WTC11 (cell line): Measurements from ENCODE around the gene ATP5F1A. TPM values are rescaled to one million over a fixed set of nuclear protein-coding genes. Genes with fewer than 3 reads are reported as not detected.

Source experiments
- ATAC-seq: fragments of 200-7000 bp; cut with Tn5 transposase; 2 replicates; pipeline ENCODE4 v1.10.0; 2021; ENCODE audit warnings: mild to moderate bottlenecking, moderate library complexity
- CTCF ChIA-PET: fragments of 300-600 bp; sonication (Branson Sonifier 250); formaldehyde crosslinking; loops from one replicate; lab custom pipeline; 2021; ENCODE audit warnings: antibody characterized with exemption; lab: Charles Lee
- POLR2A ChIA-PET: fragments of 350-600 bp; sonication (Branson Sonifier 250); formaldehyde crosslinking; loops from one replicate; lab custom pipeline; 2021; ENCODE audit warnings: antibody characterized with exemption; lab: Charles Lee
- DNase-seq: peaks from one replicate; pipeline ENCODE4 v3.0.0; 2021; ENCODE audit warnings: low spot score
- H3K27ac Mint-ChIP-seq: 2 replicates; pipeline ENCODE4 v1.8.0; 2021; ENCODE audit warnings: mixed read lengths
- H3K27me3 Mint-ChIP-seq: 2 replicates; pipeline ENCODE4 v1.8.0; 2021; ENCODE audit warnings: low read depth, mild to moderate bottlenecking, moderate library complexity, mixed read lengths
- H3K36me3 Mint-ChIP-seq: 2 replicates; pipeline ENCODE4 v1.8.0; 2021; ENCODE audit warnings: mixed read lengths
- H3K4me1 Mint-ChIP-seq: 2 replicates; pipeline ENCODE4 v1.8.0; 2022; ENCODE audit warnings: mixed read lengths
- H3K4me3 Mint-ChIP-seq: 2 replicates; pipeline ENCODE4 v1.8.0; 2021; ENCODE audit warnings: mild to moderate bottlenecking, moderate library complexity, mixed read lengths
- H3K9me3 Mint-ChIP-seq: 2 replicates; pipeline ENCODE4 v1.8.0; 2021; ENCODE audit warnings: mixed read lengths
- AFF4 ChIP-seq: sonication (generic); formaldehyde crosslinking; IDR thresholded peaks from 2 replicates; pipeline ENCODE4 v1.8.1; 2023; ENCODE audit warnings: mild to moderate bottlenecking, missing genetic modification reagents, borderline replicate concordance
- EMX1 ChIP-seq: fragments of 250-450 bp; sonication (Bioruptor Pico); IDR thresholded peaks from 2 replicates; pipeline ENCODE4 v1.8.0; 2021; ENCODE audit warnings: mild to moderate bottlenecking
- ESRRA ChIP-seq: sonication (generic); formaldehyde crosslinking; IDR thresholded peaks from 2 replicates; pipeline ENCODE4 v1.8.1; 2022; ENCODE audit warnings: mild to moderate bottlenecking, missing genetic modification reagents, borderline replicate concordance
- GRHL2 ChIP-seq: fragments of 250-450 bp; sonication (Bioruptor Pico); IDR thresholded peaks from 2 replicates; pipeline ENCODE4 v1.8.0; 2022; ENCODE audit warnings: mild to moderate bottlenecking, moderate library complexity; ENCODE audit not compliant: insufficient replicate concordance, severe bottlenecking
- KAT7 ChIP-seq: sonication (generic); formaldehyde crosslinking; IDR thresholded peaks from 2 replicates; pipeline ENCODE4 v1.8.1; 2023; ENCODE audit warnings: missing genetic modification reagents, mild to moderate bottlenecking, borderline replicate concordance
- PRDM15 ChIP-seq: sonication (generic); formaldehyde crosslinking; IDR thresholded peaks from 2 replicates; pipeline ENCODE4 v1.8.0; 2022; ENCODE audit warnings: missing genetic modification reagents
- RORB ChIP-seq: fragments of 250-450 bp; sonication (Bioruptor Pico); IDR thresholded peaks from 2 replicates; pipeline ENCODE4 v1.9.0; 2021; ENCODE audit warnings: mild to moderate bottlenecking
- TEAD4 ChIP-seq: sonication (generic); formaldehyde crosslinking; IDR thresholded peaks from 2 replicates; pipeline ENCODE4 v1.8.0; 2022; ENCODE audit warnings: mild to moderate bottlenecking, missing genetic modification reagents
- ZNF396 ChIP-seq: fragments of 250-450 bp; sonication (Bioruptor Pico); IDR thresholded peaks from 2 replicates; pipeline ENCODE4 v1.8.0; 2021; ENCODE audit warnings: mild to moderate bottlenecking, moderate library complexity, borderline replicate concordance
- total RNA-seq: library from RNA; stranded (reverse); gene quantifications from 3 replicates; pipeline ENCODE4 v1.2.3, GENCODE V29; 2021
- TF ChIP-seq, protein P1 (sequence below): sonication (generic); formaldehyde crosslinking; IDR thresholded peaks from 2 replicates; pipeline ENCODE4 v1.8.0; 2023; ENCODE audit warnings: mild to moderate bottlenecking, missing genetic modification reagents

Gene ATP5F1A
- total RNA-seq, 1 experiment from 2014 or later, result 825 TPM

DNA sequence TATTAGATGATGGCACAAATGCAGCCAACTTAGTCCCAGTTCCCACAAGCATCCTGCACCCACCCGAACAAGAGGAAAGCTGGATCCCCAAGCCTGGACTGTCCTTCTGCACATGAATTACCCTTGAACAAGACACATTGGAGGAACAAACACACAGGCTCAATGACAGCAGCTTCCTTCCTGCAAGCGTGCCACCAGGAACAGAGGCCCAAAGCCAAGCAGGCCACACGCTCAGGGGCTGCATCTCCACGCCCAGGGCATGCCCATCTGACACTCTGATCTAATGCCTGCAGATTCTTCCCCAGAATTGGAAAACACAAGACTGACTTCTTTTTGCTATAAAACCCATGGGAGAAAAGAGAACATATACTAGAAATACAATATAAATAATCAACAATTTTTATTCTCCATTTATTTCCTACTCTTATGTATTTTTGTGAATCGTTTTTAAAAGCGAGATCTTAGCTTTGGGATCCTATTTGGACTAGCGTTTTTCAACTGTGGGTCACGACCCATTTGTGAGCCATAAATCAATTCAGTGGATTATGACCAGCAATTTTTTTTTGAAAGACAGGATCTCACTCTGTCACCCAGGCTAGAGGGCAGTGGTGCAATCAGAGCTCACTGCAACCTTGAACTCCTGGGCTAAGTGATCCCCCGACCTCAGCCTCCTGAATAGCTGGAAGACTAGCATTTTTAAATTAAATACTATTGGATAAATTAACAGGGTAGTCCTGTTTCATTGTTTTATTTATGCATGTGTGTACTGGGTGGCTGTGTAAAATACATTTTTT is 60.4 kb downstream of the ATP5F1A start:
- CTCF ChIA-PET, result interaction anchor here (0.6 kb wide), 1 partner anchor 515 kb away, joined by 3 read pairs; no protein-coding TSS in a partner anchor
- no peak overlapping the region for H3K27ac Mint-ChIP-seq

More for the DNA sequence above, 60.4 kb downstream of the ATP5F1A start:
- H3K9me3 Mint-ChIP-seq, result no peaks in the 10 kb centered on the region
- no peaks in the 10 kb centered on the region for H3K36me3 Mint-ChIP-seq
- H3K4me3 Mint-ChIP-seq, result no peak overlapping the region
- POLR2A ChIA-PET, result no interaction called here
- DNase-seq, result no peak
- no peak for TF ChIP-seq ESRRA (CRISPR knock-in tag)
- TF ChIP-seq KAT7 (CRISPR knock-in tag), result no peak
- TF ChIP-seq GRHL2 (CRISPR knock-in tag), result no peak
- TF ChIP-seq EMX1 (CRISPR knock-in tag), result no peak
- TF ChIP-seq, protein P1, sequence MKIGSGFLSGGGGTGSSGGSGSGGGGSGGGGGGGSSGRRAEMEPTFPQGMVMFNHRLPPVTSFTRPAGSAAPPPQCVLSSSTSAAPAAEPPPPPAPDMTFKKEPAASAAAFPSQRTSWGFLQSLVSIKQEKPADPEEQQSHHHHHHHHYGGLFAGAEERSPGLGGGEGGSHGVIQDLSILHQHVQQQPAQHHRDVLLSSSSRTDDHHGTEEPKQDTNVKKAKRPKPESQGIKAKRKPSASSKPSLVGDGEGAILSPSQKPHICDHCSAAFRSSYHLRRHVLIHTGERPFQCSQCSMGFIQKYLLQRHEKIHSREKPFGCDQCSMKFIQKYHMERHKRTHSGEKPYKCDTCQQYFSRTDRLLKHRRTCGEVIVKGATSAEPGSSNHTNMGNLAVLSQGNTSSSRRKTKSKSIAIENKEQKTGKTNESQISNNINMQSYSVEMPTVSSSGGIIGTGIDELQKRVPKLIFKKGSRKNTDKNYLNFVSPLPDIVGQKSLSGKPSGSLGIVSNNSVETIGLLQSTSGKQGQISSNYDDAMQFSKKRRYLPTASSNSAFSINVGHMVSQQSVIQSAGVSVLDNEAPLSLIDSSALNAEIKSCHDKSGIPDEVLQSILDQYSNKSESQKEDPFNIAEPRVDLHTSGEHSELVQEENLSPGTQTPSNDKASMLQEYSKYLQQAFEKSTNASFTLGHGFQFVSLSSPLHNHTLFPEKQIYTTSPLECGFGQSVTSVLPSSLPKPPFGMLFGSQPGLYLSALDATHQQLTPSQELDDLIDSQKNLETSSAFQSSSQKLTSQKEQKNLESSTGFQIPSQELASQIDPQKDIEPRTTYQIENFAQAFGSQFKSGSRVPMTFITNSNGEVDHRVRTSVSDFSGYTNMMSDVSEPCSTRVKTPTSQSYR, result no peak
- no peak for TF ChIP-seq ZNF396
- TF ChIP-seq RORB, result no peak
- TF ChIP-seq AFF4 (CRISPR knock-in tag), result no peak
- no peak for TF ChIP-seq PRDM15 (CRISPR knock-in tag)
- no peak for TF ChIP-seq TEAD4
- ATAC-seq, result no peak
- H3K27me3 Mint-ChIP-seq, result peaks cover 4% of the 10 kb centered on the region; the same call in 1 of the 2 replicates
- H3K4me1 Mint-ChIP-seq, result peaks cover 6% of the 10 kb centered on the region
